Left ventricle myocardium inferior (tissue), 1 donor: ENCODE measurements around the gene PGLYRP1. TPM values are rescaled to one million over a fixed set of nuclear protein-coding genes. Genes with fewer than 3 reads are reported as not detected.

Source experiments
- DNase-seq: peaks from one replicate; pipeline ENCODE4 v3.0.0-alpha.2; 2020
- H3K27ac ChIP-seq: fragments of 200-600 bp; replicated peaks from 2 replicates; pipeline ENCODE4 v1.8.0; 2021
- H3K27me3 ChIP-seq: fragments of 200-600 bp; 2 replicates; pipeline ENCODE4 v1.8.0; 2021; ENCODE audit warnings: low read depth
- H3K36me3 ChIP-seq: fragments of 200-600 bp; 2 replicates; pipeline ENCODE4 v1.8.0; 2021
- H3K4me1 ChIP-seq: fragments of 200-600 bp; 2 replicates; pipeline ENCODE4 v1.8.0; 2021
- H3K4me3 ChIP-seq: fragments of 200-600 bp; 2 replicates; pipeline ENCODE4 v1.8.0; 2021; ENCODE audit warnings: mild to moderate bottlenecking, moderate library complexity
- H3K9me3 ChIP-seq: fragments of 200-600 bp; replicated peaks from 2 replicates; pipeline ENCODE4 v1.8.0; 2021
- CTCF ChIP-seq: fragments of 200-600 bp; IDR thresholded peaks from 2 replicates; pipeline ENCODE4 v1.8.0; 2021; ENCODE audit warnings: antibody characterized with exemption, mild to moderate bottlenecking, borderline replicate concordance
- intact Hi-C: fragments of 100-400 bp; cut with micrococcal nuclease; formaldehyde crosslinking; loops from one replicate; pipeline ENCODE4 v1.11.0; 2022
- total RNA-seq: library from RNA; stranded (reverse); fragmentation: NEBNext Ultra II Directional; extraction: Animal tissue kit (Norgen Biotek cat#: 25700); gene quantifications from one replicate; pipeline ENCODE4 v1.2.1, GENCODE V29; 2021
- donor health status: DM: no; HTN: yes; CAD: no; lungs with severe emphysema.

The PGLYRP1 gene
- total RNA-seq, 1 donor from 2014 or later = not detected

- DNase-seq = no peak
- Histone ChIP-seq H3K4me3 (no peak overlapping the region), H3K4me1 (peaks cover 20% of the 10 kb centered on the region), H3K36me3 (no peaks in the 10 kb centered on the region), H3K27ac (no peak overlapping the region), H3K27me3 (peaks cover 78% of the 10 kb centered on the region), H3K9me3 (no peaks in the 10 kb centered on the region)
- intact Hi-C loops = no loop called here
- TF ChIP-seq CTCF = no peak
Observed at GRCh38 chr19:45975306-45976070, 47.4 kb downstream of the PGLYRP1 start.

GRCh38 chr19:45973553-45974338, 49.1 kb downstream of the PGLYRP1 start, which contains the start of gene NOVA2:
NOVA2 (minus strand) TSS chr19:45973865; CDS start chr19:45973351, 514 bp downstream.
- H3K4me3 ChIP-seq = peak within 1 kb of the TSS; percentile 67
- no peaks in the 10 kb centered on the region for H3K36me3 ChIP-seq
- intact Hi-C loops = no loop called here
- H3K27me3 ChIP-seq = peaks cover 90% of the 10 kb centered on the region
- H3K27ac ChIP-seq = peak within 1 kb of the TSS; percentile 88
- no peak for TF ChIP-seq CTCF
- peak; percentile 73 for DNase-seq
- peaks cover 31% of the 10 kb centered on the region for H3K4me1 ChIP-seq
- no peaks in the 10 kb centered on the region for H3K9me3 ChIP-seq

DNA sequence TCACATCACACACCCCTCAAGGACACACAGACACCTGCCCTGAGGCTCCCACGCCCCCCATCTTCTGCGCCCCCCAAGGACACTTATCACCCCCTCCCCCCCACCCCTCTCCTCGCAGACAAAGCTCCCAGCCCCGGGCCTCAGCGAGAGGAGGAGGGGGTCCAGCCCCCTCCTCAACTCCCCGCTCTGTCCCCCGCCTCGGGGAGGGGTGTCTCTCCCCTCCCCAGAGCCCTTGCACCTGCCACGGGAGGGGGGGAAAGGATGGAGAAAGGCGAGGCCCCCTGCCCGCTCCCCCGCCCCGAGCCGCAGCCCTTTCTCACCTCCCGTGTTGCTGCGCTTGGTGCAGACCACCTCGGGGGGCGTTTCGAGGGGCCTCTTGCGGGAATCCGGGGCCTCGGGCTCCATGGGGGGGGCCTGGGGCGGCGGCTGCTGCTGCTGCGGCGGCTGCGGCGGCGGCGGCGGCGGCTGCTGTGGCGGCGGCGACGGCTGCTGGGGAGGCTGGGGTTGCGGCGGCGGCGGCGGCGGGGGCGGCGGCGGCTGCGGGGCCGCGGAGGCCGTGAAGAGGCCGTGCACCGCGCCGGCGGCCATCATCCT, 49.8 kb downstream of the PGLYRP1 start:
- Histone ChIP-seq H3K27me3 (peaks cover 95% of the 10 kb centered on the region), H3K27ac (peak overlapping the region; percentile 88), H3K9me3 (no peaks in the 10 kb centered on the region), H3K36me3 (no peaks in the 10 kb centered on the region), H3K4me3 (peak overlapping the region; percentile 67), H3K4me1 (peaks cover 31% of the 10 kb centered on the region)
- intact Hi-C loops = no loop called here
- TF ChIP-seq CTCF = no peak
- no peak for DNase-seq

- H3K27me3 ChIP-seq = peaks cover 97% of the 10 kb centered on the region
- no peak for TF ChIP-seq CTCF
- H3K36me3 ChIP-seq = no peaks in the 10 kb centered on the region
- DNase-seq = peak; percentile 21
- intact Hi-C loops = no loop called here
- peak overlapping the region; percentile 67 for H3K4me3 ChIP-seq
- H3K27ac ChIP-seq = peak overlapping the region; percentile 88
- H3K4me1 ChIP-seq = peaks cover 31% of the 10 kb centered on the region
- H3K9me3 ChIP-seq = no peaks in the 10 kb centered on the region
Observed at GRCh38 chr19:45972081-45972946, 50.5 kb downstream of the PGLYRP1 start.
